ACC112 (cell line): ENCODE data around the gene EEF2K.

Experiments
- H2AFZ ChIP-seq: fragments of 200-600 bp; sonication (generic); one replicate; pipeline ENCODE4 v1.6.0; 2017; ENCODE audit warnings: antibody characterized with exemption, low read length; ENCODE audit not compliant: unreplicated experiment
- H3K27ac ChIP-seq: fragments of 200-600 bp; sonication (generic); 2 replicates; pipeline ENCODE4 v1.5.1; 2014; ENCODE audit warnings: low read depth, mild to moderate bottlenecking, antibody characterized with exemption, low read length, moderate library complexity
- H3K27me3 ChIP-seq: fragments of 200-600 bp; sonication (generic); 2 replicates; pipeline ENCODE4 v1.6.1; 2014; ENCODE audit warnings: mild to moderate bottlenecking, antibody characterized with exemption, low read length, moderate library complexity, mixed read lengths; ENCODE audit not compliant: insufficient read depth
- H3K36me3 ChIP-seq: fragments of 200-600 bp; sonication (generic); 2 replicates; pipeline ENCODE4 v1.6.1; 2016; ENCODE audit warnings: mild to moderate bottlenecking, antibody characterized with exemption, low read length, moderate library complexity, mixed read lengths; ENCODE audit not compliant: insufficient read depth
- H3K4me1 ChIP-seq: fragments of 200-600 bp; sonication (generic); one replicate; pipeline ENCODE4 v1.6.1; 2016; ENCODE audit warnings: low read length, mixed read lengths; ENCODE audit not compliant: insufficient read depth, unreplicated experiment, control insufficient read depth
- H3K4me3 ChIP-seq: fragments of 200-600 bp; sonication (generic); 2 replicates; pipeline ENCODE4 v1.5.1; 2014; ENCODE audit warnings: mild to moderate bottlenecking, low read depth, low read length
- H3K79me2 ChIP-seq: fragments of 200-600 bp; sonication (generic); one replicate; pipeline ENCODE4 v1.6.0; 2016; ENCODE audit warnings: low read length; ENCODE audit not compliant: control insufficient read depth, unreplicated experiment, insufficient read depth

EEF2K gene

DNA sequence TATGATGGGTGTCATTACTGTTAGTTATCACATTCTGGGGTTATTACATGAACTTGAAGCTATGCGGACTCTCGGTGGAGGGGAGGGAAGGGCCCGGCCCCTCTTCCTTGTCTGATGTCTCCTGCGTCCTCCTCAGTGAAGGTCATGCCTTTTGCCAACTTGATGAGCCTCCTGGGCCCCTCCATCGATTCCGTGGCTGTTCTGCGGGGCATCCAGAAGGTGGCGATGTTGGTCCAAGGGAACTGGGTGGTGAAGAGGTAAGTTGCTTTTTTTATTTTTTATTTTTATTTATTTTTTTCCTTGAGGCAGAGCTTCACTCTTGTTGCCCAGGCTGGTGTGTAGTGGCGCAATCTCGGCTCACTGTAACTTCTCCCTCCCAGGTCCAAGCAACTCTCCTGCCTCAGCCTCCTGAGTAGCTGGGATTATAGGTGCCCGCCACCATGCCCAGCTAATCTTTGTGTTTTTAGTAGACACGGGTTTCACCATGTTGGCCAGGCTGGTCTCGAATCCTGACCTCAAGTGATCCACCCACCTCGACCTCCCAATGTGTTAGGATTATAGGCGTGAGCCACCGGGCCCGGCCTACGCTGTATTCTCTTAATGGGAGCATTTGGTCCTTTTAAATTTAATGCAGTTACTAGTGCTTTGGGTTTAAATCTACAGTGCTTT, 112.7 kb downstream of the EEF2K start:
- Histone ChIP-seq H3K79me2 (no peaks in the 10 kb centered on the region), H3K36me3 (no peaks in the 10 kb centered on the region), H3K27me3 (no peaks in the 10 kb centered on the region), H3K27ac (no peak overlapping the region), H2AFZ (no peak overlapping the region), H3K4me3 (no peak overlapping the region), H3K4me1 (no peaks in the 10 kb centered on the region)

DNA sequence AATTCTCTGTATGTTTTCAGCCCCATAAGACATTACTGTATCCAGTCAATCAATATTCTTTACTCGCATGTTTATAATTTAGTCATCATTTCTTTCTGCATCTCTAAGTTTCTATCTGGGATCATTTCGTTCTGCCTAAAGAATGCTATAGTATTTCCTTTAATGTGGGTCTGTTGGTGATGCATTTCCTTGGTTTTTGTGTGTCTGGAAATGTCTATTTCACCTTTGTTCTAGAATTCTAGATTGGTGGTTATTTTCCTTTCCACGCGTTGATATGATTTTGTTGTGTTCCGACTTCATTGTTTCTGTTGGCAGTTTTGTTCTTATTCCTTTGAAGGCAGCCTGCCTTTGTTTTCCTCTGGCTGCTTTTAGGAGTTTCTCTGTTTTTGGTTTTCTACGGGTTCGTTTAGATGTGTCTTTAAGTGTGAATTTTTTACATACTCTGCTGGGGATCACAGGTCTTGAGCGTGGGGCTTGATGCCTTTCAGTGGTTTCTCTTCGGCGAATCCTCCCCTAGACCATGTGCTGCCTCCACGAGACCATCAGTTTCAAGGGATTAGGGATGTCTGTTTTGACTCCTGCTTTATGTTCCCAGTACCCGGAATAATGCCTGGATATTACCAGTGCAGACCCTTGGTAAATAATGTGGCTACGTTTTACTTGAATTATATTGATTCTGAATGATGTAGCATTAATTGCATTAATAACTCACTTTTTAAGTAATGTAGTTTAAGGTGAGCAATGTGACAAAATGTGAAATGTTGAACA, 114.7 kb downstream of the EEF2K start:
- Histone ChIP-seq H3K36me3 (no peaks in the 10 kb centered on the region), H3K4me3 (no peak overlapping the region), H2AFZ (no peak overlapping the region), H3K4me1 (no peaks in the 10 kb centered on the region), H3K79me2 (no peaks in the 10 kb centered on the region), H3K27ac (no peak overlapping the region), H3K27me3 (no peaks in the 10 kb centered on the region)

DNA sequence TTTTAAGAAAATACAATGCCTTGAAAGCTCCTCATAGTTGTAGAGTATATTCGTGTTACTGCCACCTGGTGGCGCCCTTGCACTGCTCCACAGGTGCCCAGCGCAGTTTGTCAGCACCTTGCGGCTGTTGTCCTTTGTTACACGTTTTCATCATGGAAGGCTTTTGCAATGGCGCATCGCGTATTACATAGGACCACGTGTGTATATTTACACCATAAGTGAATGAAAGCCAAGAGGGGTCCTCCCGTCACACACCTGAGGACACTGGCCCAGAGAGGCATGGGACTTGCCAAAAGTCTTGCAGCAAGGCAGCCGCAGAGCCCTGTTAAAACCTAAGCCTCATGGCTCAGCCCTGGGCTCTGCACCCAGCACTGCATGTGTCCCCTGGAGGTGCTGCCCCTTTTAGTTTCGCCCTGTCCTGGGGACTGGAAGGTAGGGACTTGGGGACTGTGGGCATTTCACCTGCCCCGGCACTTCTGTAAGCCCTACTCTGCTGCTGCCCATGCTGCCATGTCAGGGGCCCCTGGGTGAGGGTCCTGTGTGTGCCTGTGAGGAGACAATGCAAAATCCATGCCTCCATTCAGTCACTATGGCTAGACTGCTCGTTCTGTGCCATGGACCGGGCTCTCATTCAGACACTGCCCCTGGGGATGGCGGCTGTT, 115.4 kb downstream of the EEF2K start:
- Histone ChIP-seq H3K27ac (no peak overlapping the region), H3K27me3 (no peaks in the 10 kb centered on the region), H3K79me2 (no peaks in the 10 kb centered on the region), H3K4me3 (no peak overlapping the region), H3K4me1 (no peaks in the 10 kb centered on the region), H3K36me3 (0 out of 2 replicates have a peak, but pooled peaks cover 2% of the 10 kb centered on the region), H2AFZ (no peak overlapping the region)

DNA sequence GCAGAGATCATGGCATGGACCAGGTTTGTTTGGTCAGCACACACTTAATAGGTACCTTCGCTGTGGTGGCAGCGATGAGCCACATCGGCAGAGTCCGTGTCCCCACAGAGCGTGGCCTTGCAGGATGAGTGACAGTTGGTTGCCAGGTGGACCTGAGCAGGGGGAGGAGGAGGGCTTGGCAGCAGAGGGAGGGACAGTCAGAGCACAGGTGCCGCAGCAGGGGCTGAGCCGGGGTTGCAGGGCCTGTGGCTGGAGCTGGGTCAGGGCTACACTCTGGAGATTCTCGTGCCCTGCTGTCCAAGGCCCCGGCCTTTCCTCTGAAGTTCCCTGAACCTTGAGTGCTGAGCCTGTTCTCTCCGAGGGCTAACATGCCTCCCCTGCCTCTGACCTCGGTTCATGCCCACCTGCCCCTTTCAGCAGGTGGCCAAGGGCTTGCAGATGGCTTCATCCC, 116.0 kb downstream of the EEF2K start:
- no peak overlapping the region for H3K4me3 ChIP-seq
- no peaks in the 10 kb centered on the region for H3K4me1 ChIP-seq
- no peaks in the 10 kb centered on the region for H3K27me3 ChIP-seq
- no peak overlapping the region for H3K27ac ChIP-seq
- H2AFZ ChIP-seq: no peak overlapping the region
- 0 out of 2 replicates have a peak, but pooled peaks cover 4% of the 10 kb centered on the region for H3K36me3 ChIP-seq
- no peaks in the 10 kb centered on the region for H3K79me2 ChIP-seq

DNA sequence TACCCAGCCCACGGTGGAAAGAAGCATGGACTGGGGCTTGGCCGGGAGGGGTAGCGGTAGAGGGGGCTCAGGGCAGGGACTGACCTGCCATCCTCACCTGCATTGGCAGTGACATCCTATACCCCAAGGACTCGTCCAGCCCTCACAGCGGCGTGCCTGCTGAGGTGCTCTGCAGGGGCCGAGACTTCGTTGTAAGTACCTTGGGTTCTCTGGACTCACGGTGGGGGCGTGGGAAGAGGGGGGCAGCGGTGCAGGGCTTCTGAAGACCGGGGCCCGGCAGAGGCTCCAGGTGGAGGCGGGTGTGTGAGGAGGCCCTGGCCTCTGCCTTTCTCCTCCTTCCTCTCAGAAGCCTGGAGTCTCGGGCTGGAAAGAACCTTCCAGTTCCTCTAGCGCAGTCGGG, 116.7 kb downstream of the EEF2K start:
- no peaks in the 10 kb centered on the region for H3K27me3 ChIP-seq
- 0 out of 2 replicates have a peak, but pooled peaks cover 4% of the 10 kb centered on the region for H3K36me3 ChIP-seq
- H3K27ac ChIP-seq: no peak overlapping the region
- no peaks in the 10 kb centered on the region for H3K4me1 ChIP-seq
- H3K79me2 ChIP-seq: no peaks in the 10 kb centered on the region
- H3K4me3 ChIP-seq: no peak overlapping the region
- H2AFZ ChIP-seq: no peak overlapping the region

DNA sequence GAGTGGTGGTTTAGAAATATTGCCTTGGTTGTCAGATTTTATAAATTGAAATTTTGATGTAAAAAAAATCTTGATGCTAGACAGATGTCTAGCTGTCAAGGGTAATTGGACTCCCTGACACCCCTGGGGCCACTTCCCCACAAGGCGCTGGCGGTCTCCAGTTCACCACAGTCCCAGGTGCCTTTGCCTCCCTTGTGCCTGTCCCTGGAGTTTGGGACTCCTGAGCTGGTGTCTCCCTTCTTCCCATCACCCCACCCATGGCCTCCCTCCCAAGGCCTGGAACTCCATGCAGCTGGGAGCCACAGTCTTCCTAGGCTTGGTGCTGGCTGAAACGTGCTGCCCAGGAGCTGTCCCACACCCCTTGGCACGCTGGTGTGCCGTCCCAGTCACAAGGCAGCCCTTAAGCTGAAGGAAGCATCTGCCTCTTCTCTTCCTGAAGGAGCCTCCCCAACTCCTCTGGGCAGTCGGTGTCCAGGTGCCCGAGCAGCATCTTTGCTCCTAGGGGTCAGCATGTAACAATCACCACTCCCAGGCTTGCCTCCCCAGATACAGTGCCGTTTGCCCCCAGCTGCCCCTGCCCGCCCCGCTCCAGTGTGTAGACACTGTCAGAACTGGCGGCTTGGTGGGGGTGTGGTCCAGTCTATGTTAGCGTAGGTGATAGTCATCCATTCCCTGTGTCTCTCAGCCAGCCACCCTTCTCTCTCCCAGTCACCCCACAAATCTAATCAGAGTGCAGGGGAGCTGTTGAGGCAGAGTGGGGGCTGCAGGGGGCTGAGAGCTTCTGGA, 117.3 kb downstream of the EEF2K start:
- H3K27ac ChIP-seq: no peak overlapping the region
- no peaks in the 10 kb centered on the region for H3K79me2 ChIP-seq
- 0 out of 2 replicates have a peak, but pooled peaks cover 4% of the 10 kb centered on the region for H3K36me3 ChIP-seq
- no peaks in the 10 kb centered on the region for H3K27me3 ChIP-seq
- H3K4me3 ChIP-seq: no peak overlapping the region
- no peak overlapping the region for H2AFZ ChIP-seq
- no peaks in the 10 kb centered on the region for H3K4me1 ChIP-seq

DNA sequence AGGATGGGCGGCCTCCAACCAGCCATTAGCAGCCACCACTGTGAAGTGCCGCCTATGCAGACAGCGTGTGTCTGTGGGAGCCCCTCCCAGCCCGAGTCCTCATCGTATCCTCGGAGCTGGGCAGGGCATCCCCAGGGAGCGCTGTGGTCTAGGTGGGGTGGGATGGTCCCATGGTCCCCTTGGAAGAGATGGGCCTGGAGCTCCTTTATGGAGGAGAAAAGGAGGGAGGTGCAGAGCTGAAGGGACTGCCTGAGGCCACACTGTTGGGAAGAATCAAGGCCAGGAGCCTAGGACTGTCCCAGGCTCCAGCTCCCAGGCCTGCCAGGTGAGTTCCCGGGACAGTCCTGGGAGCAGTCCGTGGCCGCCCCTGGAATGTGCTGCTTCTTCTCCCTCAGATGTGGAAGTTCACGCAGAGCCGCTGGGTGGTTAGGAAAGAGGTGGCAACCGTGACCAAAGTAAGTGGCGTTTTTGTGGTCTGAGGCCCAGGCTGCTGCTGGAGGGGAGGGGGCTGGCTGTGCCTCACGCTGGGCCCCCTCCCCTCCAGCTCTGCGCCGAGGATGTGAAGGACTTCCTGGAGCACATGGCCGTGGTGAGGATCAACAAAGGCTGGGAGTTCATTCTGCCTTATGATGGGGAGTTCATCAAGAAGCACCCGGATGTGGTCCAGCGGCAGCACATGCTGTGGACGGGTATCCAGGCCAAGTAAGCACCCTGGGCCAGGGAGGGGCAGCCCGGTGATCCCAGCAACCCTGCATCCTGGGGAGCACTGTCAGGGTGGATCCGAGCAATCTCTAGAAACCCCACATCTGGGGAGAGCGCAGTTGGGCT, 118.1 kb downstream of the EEF2K start:
- Histone ChIP-seq H2AFZ (no peak overlapping the region), H3K4me3 (no peak overlapping the region), H3K27me3 (no peaks in the 10 kb centered on the region), H3K27ac (no peak overlapping the region), H3K36me3 (0 out of 2 replicates have a peak, but pooled peaks cover 4% of the 10 kb centered on the region), H3K4me1 (no peaks in the 10 kb centered on the region), H3K79me2 (no peaks in the 10 kb centered on the region)

DNA sequence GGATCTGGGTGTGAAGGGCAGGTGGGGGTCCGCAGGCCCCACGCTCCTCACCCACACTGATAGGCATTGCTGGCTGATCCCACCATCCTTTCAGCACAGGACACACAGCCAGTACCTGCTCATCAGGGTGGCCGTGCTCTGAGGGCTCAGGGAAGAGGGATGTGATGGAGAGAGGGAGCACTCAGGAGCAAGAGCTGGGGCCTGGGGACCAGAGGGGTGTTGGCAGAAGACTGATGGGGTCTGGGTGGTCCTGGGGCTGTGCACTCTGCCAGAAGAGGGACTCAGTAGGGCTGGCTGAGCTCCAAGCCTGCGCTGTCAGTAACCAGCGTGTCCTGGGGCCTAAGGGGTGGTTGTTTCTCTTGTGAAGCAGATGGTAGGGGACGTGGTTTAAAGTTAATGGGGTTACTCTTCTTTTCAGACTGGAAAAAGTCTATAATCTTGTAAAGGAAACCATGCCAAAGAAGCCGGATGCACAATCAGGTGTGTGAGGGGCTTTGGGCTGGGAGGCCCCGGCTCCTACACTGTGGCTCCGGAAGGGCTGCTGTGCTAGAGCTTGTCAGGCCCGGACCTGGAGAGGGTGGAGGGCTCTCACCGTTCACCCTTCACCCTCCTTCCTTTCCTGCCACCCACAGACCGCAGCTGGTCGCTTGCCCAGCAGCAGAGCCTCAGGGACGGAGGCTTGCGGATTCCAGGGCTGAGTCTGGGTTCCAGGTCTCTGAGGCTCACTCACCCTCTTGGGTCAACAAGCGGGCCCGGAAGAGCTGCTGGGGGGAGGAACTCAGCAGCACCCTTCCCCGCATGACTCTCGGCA, 118.9 kb downstream of the EEF2K start:
- Histone ChIP-seq H3K4me3 (no peak overlapping the region), H3K79me2 (no peaks in the 10 kb centered on the region), H3K36me3 (0 out of 2 replicates have a peak, but pooled peaks cover 4% of the 10 kb centered on the region), H3K27ac (no peak overlapping the region), H2AFZ (no peak overlapping the region), H3K27me3 (no peaks in the 10 kb centered on the region), H3K4me1 (no peaks in the 10 kb centered on the region)

DNA sequence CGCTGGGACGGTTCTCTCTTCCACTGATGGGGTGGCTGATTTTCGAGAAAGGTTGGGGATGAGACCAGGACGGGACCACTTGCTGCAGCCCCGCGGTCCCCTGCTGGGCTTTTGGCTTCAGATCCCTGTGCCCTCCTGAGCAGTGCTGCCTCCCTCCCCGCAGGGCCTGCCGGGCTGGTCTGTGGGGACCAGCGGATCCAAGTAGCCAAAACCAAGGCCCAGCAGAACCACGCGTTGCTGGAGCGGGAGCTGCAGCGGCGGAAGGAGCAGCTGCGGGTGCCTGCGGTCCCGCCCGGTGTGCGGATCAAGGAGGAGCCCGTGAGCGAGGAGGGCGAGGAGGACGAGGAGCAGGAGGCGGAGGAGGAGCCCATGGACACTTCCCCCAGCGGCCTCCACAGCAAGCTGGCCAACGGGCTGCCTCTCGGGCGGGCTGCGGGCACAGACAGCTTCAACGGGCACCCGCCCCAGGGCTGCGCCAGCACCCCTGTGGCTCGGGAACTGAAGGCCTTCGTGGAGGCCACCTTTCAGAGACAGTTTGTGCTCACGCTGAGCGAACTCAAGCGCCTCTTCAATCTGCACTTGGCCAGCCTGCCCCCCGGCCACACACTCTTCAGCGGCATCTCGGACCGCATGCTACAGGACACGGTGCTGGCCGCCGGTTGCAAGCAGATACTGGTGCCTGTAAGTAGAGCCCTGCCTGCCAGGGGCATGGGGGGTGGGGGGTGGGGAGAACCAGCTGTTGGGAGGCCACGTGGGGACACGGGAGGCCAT, 119.7 kb downstream of the EEF2K start:
- Histone ChIP-seq H3K36me3 (0 out of 2 replicates have a peak, but pooled peaks cover 4% of the 10 kb centered on the region), H2AFZ (no peak overlapping the region), H3K4me3 (no peak overlapping the region), H3K27ac (no peak overlapping the region), H3K4me1 (no peaks in the 10 kb centered on the region), H3K79me2 (no peaks in the 10 kb centered on the region), H3K27me3 (no peaks in the 10 kb centered on the region)
